ENCODE results near the gene HTT.
"Not testable (repeated sequence)": the region's sequence is repeated elsewhere in the genome, so short reads cannot be mapped to it uniquely, and the experiment has no call there.

HTT gene

DNA sequence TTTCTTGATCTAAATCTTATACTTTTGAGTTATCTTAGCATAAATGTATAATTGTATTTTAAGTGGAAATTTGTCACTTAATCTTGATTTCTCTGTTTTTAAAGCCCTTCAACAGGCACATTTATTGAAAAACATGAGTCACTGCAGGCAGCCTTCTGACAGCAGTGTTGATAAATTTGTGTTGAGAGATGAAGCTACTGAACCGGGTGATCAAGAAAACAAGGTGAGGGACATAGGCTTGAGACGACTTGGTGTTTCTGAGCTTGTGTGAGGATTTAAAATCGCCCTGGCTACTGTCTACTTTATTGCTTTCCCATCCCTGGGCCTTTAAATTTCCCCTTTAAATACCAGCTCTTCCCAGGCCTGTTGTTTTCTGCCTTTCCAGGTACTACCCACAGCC, 55.7 kb downstream of the HTT start:
- TF ChIP-seq ZNF274 (IDR thresholded peaks at IDR 0.05; ENCODE audit: low read depth, low read length), result no peak
- H3K4me3 ChIP-seq (ENCODE audit: low read length), result no peak overlapping the region

DNA sequence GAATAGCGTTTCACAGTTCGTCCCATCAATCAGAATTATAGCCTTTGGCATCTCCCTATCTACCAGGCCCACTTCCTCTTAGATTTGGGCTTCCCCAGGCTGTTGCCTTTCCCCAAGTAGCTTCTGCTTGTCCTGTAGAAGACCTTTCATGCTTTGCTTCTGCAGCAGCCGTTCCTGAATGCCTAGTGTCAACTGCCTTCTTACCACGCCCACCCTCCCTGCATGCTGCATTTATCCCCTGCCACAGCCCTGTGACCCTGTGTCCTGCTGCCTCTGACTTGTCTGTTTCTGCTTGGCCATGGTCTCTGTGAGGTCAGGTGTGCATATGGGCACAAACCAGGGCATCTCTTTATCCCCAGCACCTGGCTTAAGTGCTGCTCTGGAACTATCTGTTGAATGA, 56.3 kb downstream of the HTT start:
- TF ChIP-seq ZNF274 (IDR thresholded peaks at IDR 0.05; ENCODE audit: low read depth, low read length), result no peak
- H3K4me3 ChIP-seq (ENCODE audit: low read length), result no peak overlapping the region

DNA sequence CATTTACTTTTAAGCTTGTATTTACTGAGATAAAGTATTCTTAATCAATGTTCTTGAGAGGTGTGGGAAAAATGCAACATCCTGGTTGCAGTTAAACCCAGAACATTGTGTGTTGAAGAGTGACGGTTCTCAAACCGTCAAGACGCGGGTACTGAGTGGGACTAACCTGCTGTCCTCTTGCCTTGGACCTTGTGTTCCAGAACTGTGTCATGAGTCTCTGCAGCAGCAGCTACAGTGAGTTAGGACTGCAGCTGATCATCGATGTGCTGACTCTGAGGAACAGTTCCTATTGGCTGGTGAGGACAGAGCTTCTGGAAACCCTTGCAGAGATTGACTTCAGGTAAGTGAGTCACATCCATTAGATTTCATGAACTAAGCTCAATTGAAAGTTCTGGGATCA, 59.7 kb downstream of the HTT start:
- H3K4me3 ChIP-seq (ENCODE audit: low read length), result no peak overlapping the region
- no peak for TF ChIP-seq ZNF274 (IDR thresholded peaks at IDR 0.05; ENCODE audit: low read depth, low read length)

GRCh38 chr4:3135155-3136011, 60.9 kb downstream of the HTT start:
- H3K4me3 ChIP-seq (ENCODE audit: low read length), result no peak overlapping the region

GRCh38 chr4:3136454-3136853, 62.0 kb downstream of the HTT start:
- no peak overlapping the region for H3K4me3 ChIP-seq (ENCODE audit: low read length)
- no peak for TF ChIP-seq ZNF274 (IDR thresholded peaks at IDR 0.05; ENCODE audit: low read depth, low read length)

More at GRCh38 chr4:3135155-3136011, 60.9 kb downstream of the HTT start:
- TF ChIP-seq ZNF274 (IDR thresholded peaks at IDR 0.05; ENCODE audit: low read depth, low read length), result no peak

- H3K4me3 ChIP-seq (ENCODE audit: low read length), result no peak overlapping the region
- TF ChIP-seq ZNF274 (IDR thresholded peaks at IDR 0.05; ENCODE audit: low read depth, low read length), result no peak
Measured at GRCh38 chr4:3137908-3138307, 63.4 kb downstream of the HTT start.

- no peak overlapping the region for H3K4me3 ChIP-seq (ENCODE audit: low read length)
- TF ChIP-seq ZNF274 (IDR thresholded peaks at IDR 0.05; ENCODE audit: low read depth, low read length), result no peak
Measured at GRCh38 chr4:3145234-3145924, 70.9 kb downstream of the HTT start.

- TF ChIP-seq ZNF274 (IDR thresholded peaks at IDR 0.05; ENCODE audit: low read depth, low read length), result no peak
Measured at GRCh38 chr4:3148926-3149325, 74.4 kb downstream of the HTT start.

DNA sequence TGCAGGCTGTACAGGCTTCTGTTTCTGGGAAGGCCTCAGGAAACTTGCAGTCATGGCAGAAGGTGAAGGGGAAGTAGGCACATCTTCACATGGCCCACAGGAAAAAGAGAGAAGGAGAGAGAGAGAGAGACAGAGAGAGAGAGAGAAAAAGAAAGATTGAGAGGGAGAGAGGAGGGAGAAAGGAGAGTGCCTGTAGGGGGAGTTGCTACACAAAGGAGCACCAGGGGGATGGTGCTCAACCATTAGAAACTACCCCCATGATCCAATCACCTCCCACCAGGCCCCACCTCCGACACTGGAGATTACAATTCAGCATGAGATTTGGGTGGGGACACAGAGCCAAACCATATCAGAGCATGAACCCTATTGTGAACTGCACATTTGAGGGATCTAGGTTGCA, 76.8 kb downstream of the HTT start:
- not testable (repeated sequence) for H3K4me3 ChIP-seq (ENCODE audit: low read length)

More at GRCh38 chr4:3148926-3149325, 74.4 kb downstream of the HTT start:
- no peak overlapping the region for H3K4me3 ChIP-seq (ENCODE audit: low read length)

- TF ChIP-seq ZNF274 (IDR thresholded peaks at IDR 0.05; ENCODE audit: low read depth, low read length), result no peak
- H3K4me3 ChIP-seq (ENCODE audit: low read length), result no peak overlapping the region
Measured at GRCh38 chr4:3157366-3157765, 82.9 kb downstream of the HTT start.

GRCh38 chr4:3158841-3159240, 84.4 kb downstream of the HTT start:
- no peak for TF ChIP-seq ZNF274 (IDR thresholded peaks at IDR 0.05; ENCODE audit: low read depth, low read length)
- H3K4me3 ChIP-seq (ENCODE audit: low read length), result no peak overlapping the region

DNA sequence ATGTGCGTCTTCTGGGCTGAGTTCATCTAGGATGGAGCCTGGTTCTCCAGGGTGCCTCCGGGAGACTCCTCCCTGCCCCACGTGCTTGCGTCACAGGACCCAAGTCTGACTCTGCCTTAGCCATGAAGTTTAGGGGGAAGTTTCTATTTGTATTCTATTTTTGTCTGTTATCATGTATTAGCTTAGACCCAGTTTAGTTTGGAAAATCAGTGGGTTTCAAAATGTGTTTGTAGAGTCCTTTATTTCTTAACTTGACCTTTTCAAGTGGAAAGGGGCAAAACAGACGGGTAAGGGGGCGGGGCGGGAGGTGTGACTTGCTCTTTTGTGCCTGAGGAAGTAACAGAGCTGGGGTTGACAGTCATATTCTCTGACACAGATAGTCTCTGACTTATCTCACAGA, 86.0 kb downstream of the HTT start:
- H3K4me3 ChIP-seq (ENCODE audit: low read length), result no peak overlapping the region
- no peak for TF ChIP-seq ZNF274 (IDR thresholded peaks at IDR 0.05; ENCODE audit: low read depth, low read length)

DNA sequence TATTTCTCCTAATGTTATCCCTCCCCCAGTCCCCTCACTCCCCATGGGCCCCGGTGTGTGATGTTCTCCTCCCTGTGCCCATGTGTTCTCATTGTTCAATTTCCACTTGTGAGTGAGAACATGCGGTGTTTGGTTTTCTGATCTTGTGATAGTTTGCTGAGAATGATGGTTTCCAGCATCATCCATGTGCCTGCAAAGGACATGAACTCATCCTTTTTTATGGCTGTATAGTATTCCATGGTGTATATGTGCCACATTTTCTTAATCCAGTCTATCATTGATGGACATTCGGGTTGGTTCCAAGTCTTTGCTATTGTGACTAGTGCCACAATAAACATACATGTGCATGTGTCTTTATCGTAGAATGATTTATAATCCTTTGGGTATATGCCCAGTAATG, 86.6 kb downstream of the HTT start:
- not testable (repeated sequence) for H3K4me3 ChIP-seq (ENCODE audit: low read length)

DNA sequence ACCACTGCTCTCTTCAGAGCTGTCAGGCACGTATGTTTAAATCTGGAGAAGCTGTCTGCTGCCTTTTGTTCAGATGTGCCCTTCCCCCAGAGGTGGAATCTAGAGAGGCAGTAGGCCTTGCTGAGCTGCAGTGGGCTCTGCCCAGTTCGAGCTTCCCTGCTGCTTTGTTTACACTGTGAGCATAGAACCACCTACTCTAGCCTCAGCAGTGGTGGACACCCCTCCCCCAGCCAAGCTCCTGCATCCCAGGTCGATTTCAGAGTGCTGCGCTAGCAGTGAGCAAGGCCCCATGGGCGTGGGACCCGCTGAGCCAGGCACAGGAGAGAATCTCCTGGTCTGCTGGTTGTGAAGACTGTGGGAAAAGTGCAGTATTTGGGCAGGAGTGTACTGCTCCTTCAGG, 92.0 kb downstream of the HTT start:
- not testable (repeated sequence) for H3K4me3 ChIP-seq (ENCODE audit: low read length)

- no peak overlapping the region for H3K4me3 ChIP-seq (ENCODE audit: low read length)
- no peak for TF ChIP-seq ZNF274 (IDR thresholded peaks at IDR 0.05; ENCODE audit: low read depth, low read length)
Measured at GRCh38 chr4:3168029-3168428, 93.5 kb downstream of the HTT start.

All from GM08714 (cell line).